ENCODE data around the gene HOXC10.

Gene HOXC10

GRCh38 chr12:53965281-53966084 lies 19.5 kb upstream of the HOXC10 start:
- no peak for DNase-seq (ENCODE audit: low read depth in 2 of 2)

GRCh38 chr12:53966085-53966384 lies 18.9 kb upstream of the HOXC10 start:
- no peak for DNase-seq (ENCODE audit: low read depth in 2 of 2)

GRCh38 chr12:53966385-53967133 lies 18.4 kb upstream of the HOXC10 start:
- DNase-seq (ENCODE audit: low read depth in 2 of 2), result no peak

- no peak for DNase-seq (ENCODE audit: low read depth in 2 of 2)
Measured at GRCh38 chr12:53967421-53967925, 17.5 kb upstream of the HOXC10 start.

- no peak for DNase-seq (ENCODE audit: low read depth in 2 of 2)
Measured at GRCh38 chr12:53968214-53969127, 16.5 kb upstream of the HOXC10 start.

GRCh38 chr12:53969588-53970259 lies 15.2 kb upstream of the HOXC10 start:
- DNase-seq (ENCODE audit: low read depth in 2 of 2), result no peak

- no peak for DNase-seq (ENCODE audit: low read depth in 2 of 2)
Measured at GRCh38 chr12:53970451-53970850, 14.5 kb upstream of the HOXC10 start.

GRCh38 chr12:53971129-53971528 lies 13.8 kb upstream of the HOXC10 start:
- no peak for DNase-seq (ENCODE audit: low read depth in 2 of 2)

- no peak for DNase-seq (ENCODE audit: low read depth in 2 of 2)
Measured at GRCh38 chr12:53971686-53972085, 13.3 kb upstream of the HOXC10 start.

- no peak for DNase-seq (ENCODE audit: low read depth in 2 of 2)
Measured at GRCh38 chr12:53972152-53972702, 12.7 kb upstream of the HOXC10 start.

GRCh38 chr12:53972722-53973235 lies 12.2 kb upstream of the HOXC10 start, which contains the start of gene HOXC11:
TSS of gene HOXC11 (plus strand) at chr12:53973126. CDS start at chr12:53973242, 116 bp downstream.
- DNase-seq (ENCODE audit: low read depth in 2 of 2), result no peak

- no peak for DNase-seq (ENCODE audit: low read depth in 2 of 2)
Measured at GRCh38 chr12:53973236-53974042, 11.5 kb upstream of the HOXC10 start.

- DNase-seq (ENCODE audit: low read depth in 2 of 2), result no peak
Measured at GRCh38 chr12:53974084-53975063, 10.6 kb upstream of the HOXC10 start, which contains the start of gene HOTAIR. TSS of gene HOTAIR (minus strand) at chr12:53974954.

GRCh38 chr12:53975064-53975471 lies 9.9 kb upstream of the HOXC10 start:
- no peak for DNase-seq (ENCODE audit: low read depth in 2 of 2)

GRCh38 chr12:53975479-53976152 lies 9.3 kb upstream of the HOXC10 start:
- DNase-seq (ENCODE audit: low read depth in 2 of 2), result no peak

GRCh38 chr12:53976172-53976822 lies 8.6 kb upstream of the HOXC10 start:
- no peak for DNase-seq (ENCODE audit: low read depth in 2 of 2)

- no peak for DNase-seq (ENCODE audit: low read depth in 2 of 2)
Measured at GRCh38 chr12:53976823-53977595, 7.9 kb upstream of the HOXC10 start.
